NCI-H2227 treated with DMSO at 0.1 percent for 48 hours (cell line): ENCODE data around the gene RBFOX1.

Experiments used
- DNase-seq: peaks from one replicate; lab custom pipeline; 2025; lab: John Stamatoyannopoulos, UW

RBFOX1 gene

GRCh38 chr16:7373776-7374175, 41.1 kb downstream of the RBFOX1 start:
- no peak for DNase-seq

DNA sequence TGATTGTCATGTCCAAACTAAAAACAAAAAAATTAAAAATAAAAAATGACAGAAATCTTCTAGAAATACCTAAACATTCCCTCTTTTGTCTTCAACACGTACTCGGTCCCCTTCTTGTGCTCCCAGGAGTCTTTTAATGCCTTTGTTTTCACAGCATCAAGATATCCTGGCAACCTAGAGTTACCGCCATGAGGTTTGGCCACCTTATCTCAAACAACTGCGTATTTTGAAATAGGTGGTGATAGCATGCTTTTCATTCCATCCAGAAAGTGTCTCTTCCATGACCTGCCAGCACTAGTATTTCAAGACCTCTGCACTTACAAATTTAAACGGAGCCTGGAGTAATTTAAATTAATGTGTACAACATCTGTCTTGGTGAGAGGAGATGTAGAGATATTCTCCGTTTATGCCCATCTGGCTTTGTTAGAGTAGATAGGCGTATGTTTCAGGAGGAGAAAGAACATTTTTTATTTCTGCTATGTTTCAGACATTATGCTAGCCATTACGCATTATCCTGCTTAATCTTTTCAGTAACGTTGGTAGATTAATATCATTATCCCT, 42.0 kb downstream of the RBFOX1 start:
- DNase-seq: no peak

GRCh38 chr16:7376227-7376626, 43.6 kb downstream of the RBFOX1 start:
- DNase-seq: no peak

- DNase-seq: no peak
Observed at GRCh38 chr16:7377231-7377630, 44.6 kb downstream of the RBFOX1 start.

- no peak for DNase-seq
Observed at GRCh38 chr16:7378024-7378695, 45.5 kb downstream of the RBFOX1 start.

DNA sequence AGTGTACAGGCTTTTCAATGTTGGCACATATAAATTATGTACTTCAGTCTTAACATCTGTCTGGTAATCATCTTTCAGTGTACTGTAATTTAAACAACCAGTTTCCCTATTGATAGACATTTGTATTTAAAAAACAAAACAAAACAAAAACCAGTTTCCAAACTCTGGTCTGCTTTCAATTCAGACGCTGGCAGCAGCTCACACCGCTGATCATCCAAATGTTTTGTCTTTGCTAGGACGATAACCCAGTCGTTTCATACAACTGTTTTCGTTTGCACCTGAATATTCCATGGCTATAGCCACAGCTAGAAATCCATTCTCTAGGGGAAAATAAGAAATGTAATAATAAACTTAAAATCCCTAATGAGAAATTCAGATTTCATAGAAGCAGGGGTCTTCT, 47.8 kb downstream of the RBFOX1 start:
- DNase-seq: no peak

DNA sequence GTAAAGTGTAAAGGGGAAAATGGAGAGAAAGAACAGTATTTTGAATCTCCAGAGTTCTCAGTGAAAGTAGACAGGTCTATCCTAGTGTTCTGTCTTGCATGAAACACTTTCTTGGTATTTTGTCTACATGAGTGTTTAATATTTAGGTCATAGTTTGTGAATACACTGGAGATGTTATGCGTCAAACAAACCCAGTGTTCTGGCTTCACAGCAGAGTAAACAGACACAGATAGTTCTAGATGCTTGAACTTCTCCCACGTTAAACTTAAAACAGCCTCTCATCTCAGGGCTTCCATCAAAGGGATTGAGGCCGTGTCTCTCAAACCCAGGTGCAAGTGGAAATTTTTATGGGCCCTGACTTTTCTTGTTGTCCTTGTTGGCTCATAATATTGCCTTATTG, 48.3 kb downstream of the RBFOX1 start:
- DNase-seq: no peak

DNA sequence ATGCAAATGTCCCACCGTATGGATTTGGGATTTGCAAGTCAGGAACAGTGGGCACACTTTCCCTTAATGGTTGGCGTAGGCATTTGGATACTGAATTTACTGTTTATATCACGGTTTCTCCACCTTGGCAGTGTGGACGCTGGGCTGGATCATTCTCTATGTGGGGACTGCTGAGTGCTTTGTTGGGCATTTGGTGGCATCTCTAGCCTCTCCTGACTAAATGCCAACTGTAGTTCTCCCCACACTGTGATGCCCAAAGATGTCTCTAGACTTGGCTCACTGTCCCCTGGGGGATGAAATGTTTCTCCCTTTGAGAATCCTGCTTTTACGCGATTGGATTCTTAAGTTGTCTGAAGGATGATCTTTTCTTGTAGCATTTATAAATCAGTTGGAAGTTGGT, 49.0 kb downstream of the RBFOX1 start:
- DNase-seq: no peak

DNA sequence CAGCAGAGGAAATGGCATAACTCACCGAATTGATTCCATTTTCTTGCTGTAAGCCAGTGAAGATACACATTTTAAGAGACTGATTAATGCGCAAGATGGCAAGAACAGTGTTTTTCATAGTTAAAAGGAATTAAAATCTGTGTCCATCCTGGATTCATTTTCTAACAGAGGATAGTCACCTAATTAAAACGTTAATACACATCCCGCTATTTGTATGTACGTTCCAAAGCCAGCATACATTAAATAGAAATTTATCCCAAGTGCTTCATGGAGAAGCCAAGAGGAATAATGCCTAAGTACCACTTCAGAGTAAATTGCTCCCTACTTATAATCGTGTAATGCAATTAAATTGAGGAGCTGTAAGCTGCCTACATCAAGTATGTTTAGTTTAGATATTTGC, 49.9 kb downstream of the RBFOX1 start:
- peak; percentile 45 for DNase-seq

DNA sequence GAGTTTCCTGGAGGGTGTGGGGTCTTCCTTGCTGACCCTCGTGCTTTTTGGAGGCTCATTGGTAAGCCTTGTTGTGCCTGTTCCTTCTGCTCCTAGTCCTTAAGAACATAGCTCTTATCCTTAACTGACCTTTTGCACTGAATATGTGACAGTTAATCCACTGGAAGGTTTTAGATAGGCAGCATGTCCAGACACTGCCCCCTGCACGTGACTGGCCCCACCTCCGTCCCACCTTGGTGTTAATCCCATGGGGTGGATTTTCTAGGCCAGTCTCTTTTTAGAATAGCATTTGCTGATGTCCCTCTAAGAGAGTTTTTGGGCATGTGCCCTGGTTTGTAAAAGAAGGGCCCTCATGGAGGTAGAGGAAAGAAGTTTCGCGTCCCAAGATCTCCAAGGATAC, 58.3 kb downstream of the RBFOX1 start:
- no peak for DNase-seq

DNA sequence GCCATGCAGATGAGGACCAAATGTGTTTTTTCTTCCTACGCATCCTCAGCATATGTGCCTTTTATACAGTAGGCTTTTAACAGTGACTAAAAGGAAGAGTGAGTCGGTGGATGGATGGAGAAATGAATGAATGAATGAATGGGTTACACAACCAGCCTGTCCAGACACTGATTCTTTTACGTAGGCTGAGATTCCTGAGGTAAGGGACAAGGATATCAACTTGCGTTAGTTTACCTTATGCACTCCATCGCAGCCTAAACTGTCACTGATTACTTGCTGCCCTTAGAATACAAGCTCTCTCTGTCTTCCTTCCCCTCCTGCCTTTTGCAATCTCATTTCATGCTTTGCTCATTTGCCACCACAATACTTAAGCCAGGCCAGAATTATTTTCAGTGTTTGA, 59.0 kb downstream of the RBFOX1 start:
- no peak for DNase-seq

- no peak for DNase-seq
Observed at GRCh38 chr16:7392206-7392605, 59.6 kb downstream of the RBFOX1 start.

- DNase-seq: no peak
Observed at GRCh38 chr16:7393680-7394079, 61.0 kb downstream of the RBFOX1 start.

DNA sequence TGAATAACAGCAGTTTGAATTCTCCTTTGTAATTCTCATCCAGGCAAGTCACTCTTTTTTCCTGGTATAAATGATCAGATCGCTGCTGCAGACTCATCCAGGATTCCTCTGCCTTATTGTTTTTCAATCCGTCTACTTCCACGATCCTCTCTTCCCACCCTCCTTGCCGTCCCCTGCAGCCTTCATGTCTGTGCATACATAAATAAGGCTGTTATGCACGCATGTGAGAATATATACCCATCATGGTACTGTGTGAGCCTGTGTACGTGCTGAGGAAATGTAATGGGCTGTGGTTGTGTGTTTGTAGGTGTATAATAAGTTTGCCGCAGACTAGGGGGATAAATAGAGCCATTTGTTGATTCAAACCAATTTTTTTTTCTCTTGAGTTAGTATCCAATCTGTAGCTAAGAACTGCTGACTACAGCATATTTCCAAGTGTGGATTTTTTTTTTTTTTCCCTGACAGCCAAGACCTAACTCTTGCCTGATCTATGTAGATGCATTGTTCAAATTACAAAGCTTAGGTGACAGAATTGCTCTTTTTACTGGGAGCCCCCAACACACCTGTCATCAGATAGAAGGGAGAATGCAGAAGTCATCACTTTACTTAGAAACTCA, 62.2 kb downstream of the RBFOX1 start:
- no peak for DNase-seq

- no peak for DNase-seq
Observed at GRCh38 chr16:7397901-7398300, 65.3 kb downstream of the RBFOX1 start.

GRCh38 chr16:7398536-7398935, 65.9 kb downstream of the RBFOX1 start:
- DNase-seq: no peak

DNA sequence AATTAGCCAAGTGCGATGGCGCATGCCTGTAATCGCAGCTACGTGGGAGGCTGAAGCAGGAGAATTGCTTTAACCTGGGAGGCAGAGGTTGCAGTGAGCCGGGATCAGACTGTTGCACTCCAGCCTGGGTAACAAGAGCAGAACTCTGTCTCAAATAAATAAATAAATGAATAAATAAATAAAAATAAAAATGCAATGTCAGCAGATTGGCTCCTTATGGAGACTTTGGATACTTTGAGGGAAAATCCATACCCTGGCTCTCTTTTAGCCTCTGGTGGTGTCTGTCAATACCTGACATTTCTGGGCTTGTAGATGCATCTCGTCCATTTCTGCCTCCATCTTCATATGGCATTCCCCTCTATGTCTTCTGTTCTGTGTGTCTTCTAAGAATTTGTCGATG, 66.7 kb downstream of the RBFOX1 start:
- no peak for DNase-seq

DNA sequence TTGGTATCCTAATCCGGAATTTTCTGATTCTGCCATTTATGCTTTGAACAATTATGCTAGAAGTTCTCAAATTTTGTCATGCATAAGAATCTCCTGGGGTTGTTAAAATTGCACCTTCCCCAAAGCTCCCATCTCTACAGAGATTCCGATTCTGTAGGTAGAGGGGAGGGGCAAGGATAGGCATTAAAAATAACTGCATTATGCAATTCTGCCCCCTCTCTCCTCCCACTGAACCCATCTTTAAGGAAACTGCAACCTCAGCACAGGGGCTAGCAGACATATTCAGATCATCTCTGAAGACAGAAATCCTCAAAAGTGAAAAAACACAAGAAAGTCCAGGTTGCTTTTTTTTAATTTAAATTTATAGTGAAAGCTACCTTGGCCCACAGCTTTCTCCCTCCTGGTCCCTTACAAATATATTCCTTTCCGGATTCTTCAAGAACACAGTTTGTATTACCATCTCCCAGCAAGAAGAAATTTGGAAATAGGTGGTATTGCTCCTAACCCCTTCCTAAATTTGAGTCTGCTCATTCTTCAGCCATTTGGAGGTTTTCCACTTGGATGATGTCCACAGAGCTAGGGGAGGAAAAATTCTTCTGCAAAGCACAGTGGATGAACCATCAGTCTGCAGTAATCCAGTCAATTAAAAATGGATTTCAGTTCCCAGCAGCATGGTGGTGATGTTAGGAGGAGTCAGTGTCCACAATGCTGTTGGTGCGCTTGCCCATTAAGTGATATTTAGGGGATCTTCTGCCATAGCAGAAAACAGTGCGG, 67.7 kb downstream of the RBFOX1 start:
- no peak for DNase-seq

DNA sequence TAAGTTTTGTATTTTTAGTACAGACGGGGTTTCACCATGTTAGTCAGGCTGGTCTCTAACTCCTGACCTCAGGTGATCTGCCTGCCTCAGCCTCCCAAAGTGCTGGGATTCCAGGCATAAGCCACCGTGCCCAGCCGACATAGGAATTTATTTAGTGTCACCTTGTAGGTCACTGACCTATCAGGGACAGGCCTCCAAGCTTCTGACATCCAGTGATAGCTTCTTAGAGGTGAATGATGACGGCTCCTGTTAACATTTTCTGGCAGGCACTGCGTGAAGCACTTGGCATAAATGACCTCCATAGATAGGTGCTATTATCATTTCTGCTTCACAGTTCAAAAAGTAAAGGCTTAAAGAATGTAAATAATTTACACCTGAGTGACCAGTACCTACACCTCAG, 71.6 kb downstream of the RBFOX1 start:
- DNase-seq: no peak

GRCh38 chr16:7405166-7405565, 72.5 kb downstream of the RBFOX1 start:
- DNase-seq: peak; percentile 82

- no peak for DNase-seq
Observed at GRCh38 chr16:7408700-7409365, 76.2 kb downstream of the RBFOX1 start.

- no peak for DNase-seq
Observed at GRCh38 chr16:7419441-7419840, 86.8 kb downstream of the RBFOX1 start.
